ENCODE results near the gene SLC39A11. TPM values are rescaled to one million over a fixed set of nuclear protein-coding genes. Genes with fewer than 3 reads are reported as not detected.
"Not testable (repeated sequence)": the region's sequence is repeated elsewhere in the genome, so short reads cannot be mapped to it uniquely, and the experiment has no call there.

The SLC39A11 gene
- total and polyA plus RNA-seq, 2 donors = 9.4 to 23.8 TPM

GRCh38 chr17:73072219-73072962 is 20.1 kb downstream of the SLC39A11 start:
- Histone ChIP-seq H3K27ac (ENCODE audit: low read depth) (no peak overlapping the region), H3K36me3 (ENCODE audit: insufficient read depth) (no peaks in the 10 kb centered on the region), H3K4me1 (ENCODE audit: insufficient read depth) (no peaks in the 10 kb centered on the region), H3K4me3 (ENCODE audit: low read depth, low read length) (no peak overlapping the region)
- DNase-seq (ENCODE audit: extremely low spot score) = no peak
- WGBS = 87% methylated on average over 14 of the region's 14 CpGs

- no peaks in the 10 kb centered on the region for H3K4me1 ChIP-seq (ENCODE audit: insufficient read depth)
- no peak overlapping the region for H3K4me3 ChIP-seq (ENCODE audit: low read depth, low read length)
- H3K27ac ChIP-seq (ENCODE audit: low read depth) = no peak overlapping the region
- DNase-seq (ENCODE audit: extremely low spot score) = no peak
- H3K36me3 ChIP-seq (ENCODE audit: insufficient read depth) = no peaks in the 10 kb centered on the region
- WGBS = 77% methylated on average over 8 of the region's 8 CpGs
These were observed 21.2 kb downstream of the SLC39A11 start for GRCh38 chr17:73071066-73071999.

GRCh38 chr17:73069841-73070240 is 22.6 kb downstream of the SLC39A11 start:
- Histone ChIP-seq H3K27ac (ENCODE audit: low read depth) (no peak overlapping the region), H3K4me1 (ENCODE audit: insufficient read depth) (no peaks in the 10 kb centered on the region), H3K36me3 (ENCODE audit: insufficient read depth) (no peaks in the 10 kb centered on the region), H3K4me3 (ENCODE audit: low read depth, low read length) (no peak overlapping the region)
- peak; percentile 40 for DNase-seq (ENCODE audit: extremely low spot score)
- WGBS = 66% methylated on average over 3 of the region's 3 CpGs

- WGBS = 75% methylated on average over 5 of the region's 5 CpGs
- no peaks in the 10 kb centered on the region for H3K4me1 ChIP-seq (ENCODE audit: insufficient read depth)
- H3K4me3 ChIP-seq (ENCODE audit: low read depth, low read length) = no peak overlapping the region
- DNase-seq (ENCODE audit: extremely low spot score) = peak; percentile 32
- no peak overlapping the region for H3K27ac ChIP-seq (ENCODE audit: low read depth)
- H3K36me3 ChIP-seq (ENCODE audit: insufficient read depth) = no peaks in the 10 kb centered on the region
These were observed 23.2 kb downstream of the SLC39A11 start for GRCh38 chr17:73069164-73069770.

GRCh38 chr17:73068322-73069153 is 23.9 kb downstream of the SLC39A11 start:
- peak; percentile 35 for DNase-seq (ENCODE audit: extremely low spot score)
- Histone ChIP-seq H3K4me3 (ENCODE audit: low read depth, low read length) (no peak overlapping the region), H3K4me1 (ENCODE audit: insufficient read depth) (no peaks in the 10 kb centered on the region), H3K27ac (ENCODE audit: low read depth) (no peak overlapping the region), H3K36me3 (ENCODE audit: insufficient read depth) (no peaks in the 10 kb centered on the region)
- 80% methylated on average over 9 of the region's 9 CpGs for WGBS

- 69% methylated on average over 2 of the region's 2 CpGs for WGBS
- DNase-seq (ENCODE audit: extremely low spot score); H3K4me3 ChIP-seq (ENCODE audit: low read depth, low read length); H3K27ac ChIP-seq (ENCODE audit: low read depth); H3K36me3 ChIP-seq (ENCODE audit: insufficient read depth); H3K4me1 ChIP-seq (ENCODE audit: insufficient read depth): not testable (repeated sequence)
These were observed 24.8 kb downstream of the SLC39A11 start for GRCh38 chr17:73067699-73068098.

- Histone ChIP-seq H3K4me1 (ENCODE audit: insufficient read depth) (no peaks in the 10 kb centered on the region), H3K4me3 (ENCODE audit: low read depth, low read length) (no peak overlapping the region), H3K36me3 (ENCODE audit: insufficient read depth) (no peaks in the 10 kb centered on the region), H3K27ac (ENCODE audit: low read depth) (no peak overlapping the region)
- 100% methylated on average over 3 of the region's 3 CpGs for WGBS
- DNase-seq (ENCODE audit: extremely low spot score) = no peak
These were observed 25.4 kb downstream of the SLC39A11 start for GRCh38 chr17:73067075-73067474.

- Histone ChIP-seq H3K36me3 (ENCODE audit: insufficient read depth) (no peaks in the 10 kb centered on the region), H3K4me1 (ENCODE audit: insufficient read depth) (no peaks in the 10 kb centered on the region)
- 99% methylated on average over 2 of the region's 2 CpGs for WGBS
These were observed 26.2 kb downstream of the SLC39A11 start for GRCh38 chr17:73066148-73066884.

GRCh38 chr17:73065376-73065775 is 27.1 kb downstream of the SLC39A11 start:
- Histone ChIP-seq H3K4me3 (ENCODE audit: low read depth, low read length) (no peak overlapping the region), H3K36me3 (ENCODE audit: insufficient read depth) (no peaks in the 10 kb centered on the region), H3K27ac (ENCODE audit: low read depth) (no peak overlapping the region), H3K4me1 (ENCODE audit: insufficient read depth) (no peaks in the 10 kb centered on the region)
- no peak for DNase-seq (ENCODE audit: extremely low spot score)
- 94% methylated on average over 3 of the region's 3 CpGs for WGBS

More at GRCh38 chr17:73066148-73066884, 26.2 kb downstream of the SLC39A11 start:
- no peak overlapping the region for H3K27ac ChIP-seq (ENCODE audit: low read depth)
- DNase-seq (ENCODE audit: extremely low spot score) = no peak
- no peak overlapping the region for H3K4me3 ChIP-seq (ENCODE audit: low read depth, low read length)

- Histone ChIP-seq H3K36me3 (ENCODE audit: insufficient read depth) (no peaks in the 10 kb centered on the region), H3K4me1 (ENCODE audit: insufficient read depth) (no peaks in the 10 kb centered on the region), H3K27ac (ENCODE audit: low read depth) (no peak overlapping the region), H3K4me3 (ENCODE audit: low read depth, low read length) (no peak overlapping the region)
- 68% methylated on average over 6 of the region's 6 CpGs for WGBS
- no peak for DNase-seq (ENCODE audit: extremely low spot score)
These were observed 28.2 kb downstream of the SLC39A11 start for GRCh38 chr17:73064084-73064938.

- Histone ChIP-seq H3K4me3 (ENCODE audit: low read depth, low read length) (no peak overlapping the region), H3K27ac (ENCODE audit: low read depth) (no peak overlapping the region), H3K4me1 (ENCODE audit: insufficient read depth) (no peaks in the 10 kb centered on the region), H3K36me3 (ENCODE audit: insufficient read depth) (no peaks in the 10 kb centered on the region)
- WGBS = 94% methylated on average over 5 of the region's 5 CpGs
- no peak for DNase-seq (ENCODE audit: extremely low spot score)
These were observed 29.8 kb downstream of the SLC39A11 start for GRCh38 chr17:73062726-73063125.

GRCh38 chr17:73061161-73061560 is 31.3 kb downstream of the SLC39A11 start:
- no peak for DNase-seq (ENCODE audit: extremely low spot score)
- Histone ChIP-seq H3K36me3 (ENCODE audit: insufficient read depth) (no peaks in the 10 kb centered on the region), H3K27ac (ENCODE audit: low read depth) (no peak overlapping the region), H3K4me1 (ENCODE audit: insufficient read depth) (no peaks in the 10 kb centered on the region), H3K4me3 (ENCODE audit: low read depth, low read length) (no peak overlapping the region)
- 93% methylated on average over 4 of the region's 4 CpGs for WGBS

Measured in urinary bladder (tissue), 4 donors.